ENCODE data around the gene XPO5. TPM values are rescaled to one million over a fixed set of nuclear protein-coding genes. Genes with fewer than 3 reads are reported as not detected.
A peak's percentile ranks its signal among the peaks of the same experiment; 100 is the strongest.

Gene XPO5
- total and polyA plus RNA-seq, 9 of the 15 experiments (the other 6 are each of a cell fraction or from before 2014, with no cell fraction given): 36.0 to 170 (median 99.1) TPM

GRCh38 chr6:43508481-43509141 is 67.2 kb downstream of the XPO5 start:
- H3K27me3 ChIP-seq (ENCODE audit: control insufficient read depth in 2 of 2, insufficient read depth in 2 of 2, low read length in 2 of 2): peaks cover 0 to 6% of the 10 kb centered on the region in 2 experiments; a peak in 2 of 5 replicates
- 52% methylated on average over 8 of the region's 8 CpGs for WGBS (ENCODE audit: insufficient coverage, low coverage, missing lambda C conversion rate)
- H3K4me3 ChIP-seq: no peak overlapping the region
- H3K27ac ChIP-seq (ENCODE audit: extremely low read depth, low read depth, low read length): no peak overlapping the region
- H3K79me2 ChIP-seq (ENCODE audit: control insufficient read depth, insufficient read depth, low read length): no peaks in the 10 kb centered on the region
- H2AFZ ChIP-seq (ENCODE audit: low read depth, low read length): no peak overlapping the region
- in situ Hi-C loops (cut with MboI) (no loop called here), intact Hi-C loops (cut with micrococcal nuclease) (no loop called here)
- H3K36me3 ChIP-seq (ENCODE audit: control insufficient read depth, insufficient read depth, low read length): peaks cover 55% of the 10 kb centered on the region
- H4K20me1 ChIP-seq (replicated peaks; ENCODE audit: control insufficient read depth, insufficient read depth, low read length): peaks cover 6% of the 10 kb centered on the region; the same call in 1 of the 2 replicates
- H3K4me1 ChIP-seq (replicated peaks in 1 of 2; ENCODE audit: control insufficient read depth in 2 of 2, insufficient read depth in 2 of 2, low read length in 2 of 2): peaks cover 10 to 45% of the 10 kb centered on the region in 2 experiments; a peak in 4 of 5 replicates
- no peak overlapping the region for H3K4me2 ChIP-seq (ENCODE audit: insufficient read depth, low read length)
- BruUV-seq (replicated peaks): no TSS peak
- ATAC-seq: no peak
- POLR2A ChIA-PET: interaction anchor here (0.6 to 6.2 kb wide), 6 partner anchors 8 to 206 kb away, joined by 3 to 54 read pairs (median 4); partner anchors contain the start of genes POLR1C and YIPF3
- H3K9ac ChIP-seq (ENCODE audit: insufficient read depth in 1 of 2, low read depth in 2 of 2, low read length in 2 of 2): no peak overlapping the region
- H3K9me1 ChIP-seq (ENCODE audit: control insufficient read depth, insufficient read depth, low read length): peaks cover 4% of the 10 kb centered on the region
- no peak for DNase-seq (ENCODE audit: extremely low read depth in 1 of 4, low spot score in 3 of 4)
- no peak for FAIRE-seq
- CTCF ChIA-PET (ENCODE audit: low intra/inter-chr PET ratio): no interaction called here
- H3K9me3 ChIP-seq (replicated peaks; ENCODE audit: control insufficient read depth, insufficient read depth, low read depth, low read length): no peaks in the 10 kb centered on the region
- TF ChIP-seq ZNF133 (CRISPR knock-in tag; IDR thresholded peaks at IDR 0.05): no peak
- peak; percentile 5 to 19 (median 12); a peak in 1 of 6 replicates for TF ChIP-seq CTCF (IDR thresholded peaks at IDR 0.05 in 2 of 3, conservative IDR thresholded peaks at IDR 0.05 in 1 of 3; ENCODE audit: insufficient read depth in 2 of 3, low read depth in 1 of 3, low read length in 3 of 3)
- TF ChIP-seq THAP12 (CRISPR knock-in tag; IDR thresholded peaks at IDR 0.05): 0 out of 2 replicates have a peak, but pooled peaks have one; percentile 21
